NCI-H1930 (cell line): Measurements from ENCODE around the gene ITGAL.

Source experiments
- DNase-seq, 2 experiments: peaks; one replicate each; lab custom pipeline; 2025; lab: John Stamatoyannopoulos, UW

ITGAL gene

GRCh38 chr16:30541502-30542329, 69.2 kb downstream of the ITGAL start:
- no peak for DNase-seq

GRCh38 chr16:30543067-30543466, 70.5 kb downstream of the ITGAL start:
- no peak for DNase-seq

GRCh38 chr16:30546115-30546514, 73.6 kb downstream of the ITGAL start:
- no peak for DNase-seq

GRCh38 chr16:30548416-30549253, 76.1 kb downstream of the ITGAL start:
- DNase-seq = no peak

GRCh38 chr16:30551781-30552180, 79.2 kb downstream of the ITGAL start:
- DNase-seq = no peak

GRCh38 chr16:30552956-30553355, 80.4 kb downstream of the ITGAL start:
- no peak for DNase-seq

GRCh38 chr16:30553393-30553899, 80.9 kb downstream of the ITGAL start:
- DNase-seq = no peak

GRCh38 chr16:30554557-30555314, 82.2 kb downstream of the ITGAL start:
- no peak for DNase-seq

- DNase-seq = no peak
Measured at GRCh38 chr16:30555315-30556124, 83.0 kb downstream of the ITGAL start.

- DNase-seq = no peak
Measured at GRCh38 chr16:30556125-30556473, 83.6 kb downstream of the ITGAL start.

GRCh38 chr16:30557707-30557956, 85.1 kb downstream of the ITGAL start:
- no peak for DNase-seq

- peak; percentile 97 to 98 for DNase-seq
Measured at GRCh38 chr16:30557957-30558788, 85.6 kb downstream of the ITGAL start, which contains the start of gene ZNF764. Gene ZNF764 (minus strand): TSS chr16:30558374. CDS start chr16:30558182, 192 bp downstream.

- DNase-seq = no peak
Measured at GRCh38 chr16:30558789-30559377, 86.3 kb downstream of the ITGAL start.

GRCh38 chr16:30559690-30560089, 87.1 kb downstream of the ITGAL start:
- no peak for DNase-seq

GRCh38 chr16:30561089-30561816, 88.7 kb downstream of the ITGAL start:
- DNase-seq = no peak

- no peak for DNase-seq
Measured at GRCh38 chr16:30562021-30562420, 89.5 kb downstream of the ITGAL start.

GRCh38 chr16:30565526-30565925, 93.0 kb downstream of the ITGAL start:
- DNase-seq = no peak

GRCh38 chr16:30565984-30566383, 93.4 kb downstream of the ITGAL start:
- no peak for DNase-seq

GRCh38 chr16:30566531-30566930, 94.0 kb downstream of the ITGAL start:
- DNase-seq = no peak
